ENCODE data around the gene RNF212B.
"Not testable (repeated sequence)": the region's sequence is repeated elsewhere in the genome, so short reads cannot be mapped to it uniquely, and the experiment has no call there.

RNF212B gene

GRCh38 chr14:23275412-23275811, 37.7 kb downstream of the RNF212B start:
- peaks cover 4% of the 10 kb centered on the region for H3K4me1 ChIP-seq (ENCODE audit: control insufficient read depth, insufficient read depth, low read length)
- no peak for DNase-seq (ENCODE audit: low read depth, low spot score)
- no peaks in the 10 kb centered on the region for H3K9me3 ChIP-seq (ENCODE audit: control insufficient read depth, insufficient read depth, low read length)
- no peak overlapping the region for H3K27ac ChIP-seq (ENCODE audit: low read length)
- H3K27me3 ChIP-seq (ENCODE audit: control insufficient read depth, insufficient read depth, low read length): peaks cover 3% of the 10 kb centered on the region; the same call in 1 of the 2 replicates
- no peaks in the 10 kb centered on the region for H3K36me3 ChIP-seq (ENCODE audit: control insufficient read depth, insufficient read depth, low read length)
- H3K4me3 ChIP-seq (ENCODE audit: low read length): no peak overlapping the region
- no CpG with 5 or more reads among the region's 2 CpGs for WGBS (ENCODE audit: insufficient coverage, insufficient read length)

- Histone ChIP-seq H3K27ac (ENCODE audit: low read length) (no peak overlapping the region), H3K9me3 (ENCODE audit: control insufficient read depth, insufficient read depth, low read length) (no peaks in the 10 kb centered on the region), H3K27me3 (ENCODE audit: control insufficient read depth, insufficient read depth, low read length) (peaks cover 3% of the 10 kb centered on the region; the same call in 1 of the 2 replicates), H3K4me3 (ENCODE audit: low read length) (no peak overlapping the region), H3K4me1 (ENCODE audit: control insufficient read depth, insufficient read depth, low read length) (peaks cover 5% of the 10 kb centered on the region), H3K36me3 (ENCODE audit: control insufficient read depth, insufficient read depth, low read length) (no peaks in the 10 kb centered on the region)
- DNase-seq (ENCODE audit: low read depth, low spot score): no peak
- WGBS (ENCODE audit: insufficient coverage, insufficient read length): no CpG with 5 or more reads among the region's 3 CpGs
Observed at GRCh38 chr14:23277189-23277588, 39.5 kb downstream of the RNF212B start.

- not testable (repeated sequence) for H3K36me3 ChIP-seq (ENCODE audit: control insufficient read depth, insufficient read depth, low read length); H3K27me3 ChIP-seq (ENCODE audit: control insufficient read depth, insufficient read depth, low read length); H3K4me1 ChIP-seq (ENCODE audit: control insufficient read depth, insufficient read depth, low read length); DNase-seq (ENCODE audit: low read depth, low spot score); H3K4me3 ChIP-seq (ENCODE audit: low read length); H3K27ac ChIP-seq (ENCODE audit: low read length); H3K9me3 ChIP-seq (ENCODE audit: control insufficient read depth, insufficient read depth, low read length)
- no CpG with 5 or more reads among the region's 6 CpGs for WGBS (ENCODE audit: insufficient coverage, insufficient read length)
Observed at GRCh38 chr14:23277928-23278327, 40.2 kb downstream of the RNF212B start.

GRCh38 chr14:23281247-23281646, 43.5 kb downstream of the RNF212B start:
- no CpG with 5 or more reads among the region's 6 CpGs for WGBS (ENCODE audit: insufficient coverage, insufficient read length)
- Histone ChIP-seq H3K4me1 (ENCODE audit: control insufficient read depth, insufficient read depth, low read length) (peaks cover 5% of the 10 kb centered on the region), H3K9me3 (ENCODE audit: control insufficient read depth, insufficient read depth, low read length) (no peaks in the 10 kb centered on the region), H3K4me3 (ENCODE audit: low read length) (no peak overlapping the region), H3K36me3 (ENCODE audit: control insufficient read depth, insufficient read depth, low read length) (no peaks in the 10 kb centered on the region), H3K27me3 (ENCODE audit: control insufficient read depth, insufficient read depth, low read length) (no peaks in the 10 kb centered on the region; the same call in 1 of the 2 replicates), H3K27ac (ENCODE audit: low read length) (no peak overlapping the region)
- no peak for DNase-seq (ENCODE audit: low read depth, low spot score)

- peak overlapping the region; percentile 80; the same call in 1 of the 2 replicates for H3K4me3 ChIP-seq (ENCODE audit: low read length)
- no peaks in the 10 kb centered on the region for H3K9me3 ChIP-seq (ENCODE audit: control insufficient read depth, insufficient read depth, low read length)
- WGBS (ENCODE audit: insufficient coverage, insufficient read length): no CpG with 5 or more reads among the region's 9 CpGs
- H3K4me1 ChIP-seq (ENCODE audit: control insufficient read depth, insufficient read depth, low read length): peaks cover 4% of the 10 kb centered on the region
- no peak overlapping the region for H3K27ac ChIP-seq (ENCODE audit: low read length)
- no peaks in the 10 kb centered on the region for H3K36me3 ChIP-seq (ENCODE audit: control insufficient read depth, insufficient read depth, low read length)
- H3K27me3 ChIP-seq (ENCODE audit: control insufficient read depth, insufficient read depth, low read length): peaks cover 11% of the 10 kb centered on the region
- DNase-seq (ENCODE audit: low read depth, low spot score): no peak
Observed at GRCh38 chr14:23284654-23285529, 47.2 kb downstream of the RNF212B start.

GRCh38 chr14:23285530-23286019, 47.8 kb downstream of the RNF212B start:
- H3K36me3 ChIP-seq (ENCODE audit: control insufficient read depth, insufficient read depth, low read length): no peaks in the 10 kb centered on the region
- no peak overlapping the region for H3K27ac ChIP-seq (ENCODE audit: low read length)
- no peak for DNase-seq (ENCODE audit: low read depth, low spot score)
- H3K4me3 ChIP-seq (ENCODE audit: low read length): peak overlapping the region; percentile 80
- peaks cover 12% of the 10 kb centered on the region for H3K27me3 ChIP-seq (ENCODE audit: control insufficient read depth, insufficient read depth, low read length)
- no CpG with 5 or more reads among the region's 22 CpGs for WGBS (ENCODE audit: insufficient coverage, insufficient read length)
- H3K4me1 ChIP-seq (ENCODE audit: control insufficient read depth, insufficient read depth, low read length): no peaks in the 10 kb centered on the region
- H3K9me3 ChIP-seq (ENCODE audit: control insufficient read depth, insufficient read depth, low read length): no peaks in the 10 kb centered on the region

- no peaks in the 10 kb centered on the region for H3K36me3 ChIP-seq (ENCODE audit: control insufficient read depth, insufficient read depth, low read length)
- no peaks in the 10 kb centered on the region for H3K4me1 ChIP-seq (ENCODE audit: control insufficient read depth, insufficient read depth, low read length)
- no peak within 1 kb of the TSS for H3K27ac ChIP-seq (ENCODE audit: low read length)
- peaks cover 12% of the 10 kb centered on the region for H3K27me3 ChIP-seq (ENCODE audit: control insufficient read depth, insufficient read depth, low read length)
- peak within 1 kb of the TSS; percentile 80 for H3K4me3 ChIP-seq (ENCODE audit: low read length)
- DNase-seq (ENCODE audit: low read depth, low spot score): peak; percentile 93
- WGBS (ENCODE audit: insufficient coverage, insufficient read length): no CpG with 5 or more reads among the region's 53 CpGs
- H3K9me3 ChIP-seq (ENCODE audit: control insufficient read depth, insufficient read depth, low read length): no peaks in the 10 kb centered on the region
Observed at GRCh38 chr14:23286020-23286901, 48.5 kb downstream of the RNF212B start, which contains the start of gene HOMEZ. Gene HOMEZ, minus strand, starts transcription at chr14:23286132. Its CDS starts 180 bp downstream, at chr14:23285952.

- Histone ChIP-seq H3K27ac (ENCODE audit: low read length) (no peak overlapping the region), H3K27me3 (ENCODE audit: control insufficient read depth, insufficient read depth, low read length) (peaks cover 18% of the 10 kb centered on the region), H3K9me3 (ENCODE audit: control insufficient read depth, insufficient read depth, low read length) (no peaks in the 10 kb centered on the region), H3K4me1 (ENCODE audit: control insufficient read depth, insufficient read depth, low read length) (no peaks in the 10 kb centered on the region), H3K36me3 (ENCODE audit: control insufficient read depth, insufficient read depth, low read length) (no peaks in the 10 kb centered on the region), H3K4me3 (ENCODE audit: low read length) (peak overlapping the region; percentile 80; the same call in 1 of the 2 replicates)
- no peak for DNase-seq (ENCODE audit: low read depth, low spot score)
- no CpG with 5 or more reads among the region's 6 CpGs for WGBS (ENCODE audit: insufficient coverage, insufficient read length)
Observed at GRCh38 chr14:23286902-23287479, 49.3 kb downstream of the RNF212B start.

GRCh38 chr14:23294734-23295561, 57.2 kb downstream of the RNF212B start:
- Histone ChIP-seq H3K27me3 (ENCODE audit: control insufficient read depth, insufficient read depth, low read length) (peaks cover 46% of the 10 kb centered on the region), H3K9me3 (ENCODE audit: control insufficient read depth, insufficient read depth, low read length) (no peaks in the 10 kb centered on the region), H3K27ac (ENCODE audit: low read length) (no peak overlapping the region), H3K4me3 (ENCODE audit: low read length) (no peak overlapping the region), H3K36me3 (ENCODE audit: control insufficient read depth, insufficient read depth, low read length) (no peaks in the 10 kb centered on the region), H3K4me1 (ENCODE audit: control insufficient read depth, insufficient read depth, low read length) (no peaks in the 10 kb centered on the region)
- no CpG with 5 or more reads among the region's 24 CpGs for WGBS (ENCODE audit: insufficient coverage, insufficient read length)
- no peak for DNase-seq (ENCODE audit: low read depth, low spot score)
